ENCODE results near the gene DENND1A.

GRCh38 chr9:123834889-123835562 is 94.9 kb downstream of the DENND1A start:
- TF ChIP-seq EZH2phosphoT487 (IDR thresholded peaks at IDR 0.05; ENCODE audit: unreplicated experiment) (no peak), EZH2 (IDR thresholded peaks at IDR 0.05; ENCODE audit: low read depth, unreplicated experiment) (no peak), CTCF (conservative IDR thresholded peaks at IDR 0.05; ENCODE audit: low read depth in 2 of 2) (no peak), NANOG (IDR thresholded peaks at IDR 0.05; ENCODE audit: borderline replicate concordance) (no peak), ETS1 (IDR thresholded peaks at IDR 0.05) (no peak), REST (IDR thresholded peaks at IDR 0.05; ENCODE audit: unreplicated experiment) (no peak), POLR2AphosphoS5 (IDR thresholded peaks at IDR 0.05; ENCODE audit: low read depth) (no peak), JUNB (IDR thresholded peaks at IDR 0.05; ENCODE audit: unreplicated experiment) (no peak), ZNF114 (CRISPR knock-in tag; IDR thresholded peaks at IDR 0.05) (no peak), CREB1 (CRISPR knock-in tag; IDR thresholded peaks at IDR 0.05; ENCODE audit: low read depth) (no peak), STAT1 (IDR thresholded peaks at IDR 0.05; ENCODE audit: unreplicated experiment) (no peak)
